Measurements from ENCODE around the gene NLGN4Y.

The NLGN4Y gene

DNA sequence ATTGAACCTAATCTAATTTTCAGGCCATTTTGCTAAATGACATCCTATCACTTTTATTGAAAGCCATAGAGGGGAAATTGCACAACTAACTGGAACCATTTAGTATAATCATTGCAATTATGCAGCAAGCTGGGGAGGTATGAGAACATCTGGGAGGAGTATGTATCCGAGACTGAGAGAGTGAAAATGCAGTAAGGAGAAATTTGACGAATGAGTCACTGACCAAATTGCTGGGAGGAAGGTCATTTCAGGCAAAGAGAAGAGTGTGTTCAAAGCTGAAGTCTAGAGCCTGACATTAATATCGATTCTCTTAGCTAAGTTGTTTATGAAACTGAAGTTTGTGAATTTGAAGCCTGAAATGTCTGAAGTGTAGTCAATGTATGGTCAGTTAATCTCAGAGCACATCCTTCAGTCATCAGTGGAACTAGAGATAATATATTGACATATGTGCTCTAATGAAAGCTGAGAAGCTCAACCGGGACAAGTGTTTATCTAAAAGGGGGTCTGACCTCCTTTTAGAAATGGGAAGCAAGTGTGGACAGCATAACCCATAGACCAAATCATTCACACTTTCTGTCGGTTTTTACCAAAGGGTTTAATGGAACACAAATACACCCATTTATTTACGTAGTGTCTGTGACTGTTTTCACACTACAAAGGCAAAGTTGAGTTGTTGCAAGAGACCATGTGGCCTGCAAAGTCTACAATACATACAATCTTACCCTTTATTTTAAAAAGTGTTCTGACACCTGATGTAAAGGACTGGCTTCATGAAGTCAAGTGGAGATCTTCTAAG lies 120.0 kb downstream of the NLGN4Y start:
- Histone ChIP-seq H3K4me1 (ENCODE audit: insufficient read depth, low read length) (no peaks in the 10 kb centered on the region), H3K36me3 (ENCODE audit: insufficient read depth, low read length) (peaks cover 3% of the 10 kb centered on the region; the same call in 1 of the 2 replicates), H3K9me3 (ENCODE audit: insufficient read depth, low read depth, low read length) (no peaks in the 10 kb centered on the region), H3K9ac (ENCODE audit: low read depth, low read length) (no peak overlapping the region), H3K27ac (ENCODE audit: low read depth, low read length) (no peak overlapping the region), H3K27me3 (ENCODE audit: insufficient read depth, low read length) (no peaks in the 10 kb centered on the region), H3K4me3 (ENCODE audit: low read length) (no peak overlapping the region)
- 95% methylated on average over 6 of the region's 6 CpGs for WGBS

GRCh38 chrY:14679181-14679580 lies 154.9 kb downstream of the NLGN4Y start:
- no peaks in the 10 kb centered on the region for H3K4me1 ChIP-seq (ENCODE audit: insufficient read depth, low read length)
- no peaks in the 10 kb centered on the region for H3K9me3 ChIP-seq (ENCODE audit: insufficient read depth, low read depth, low read length)
- no peak overlapping the region for H3K27ac ChIP-seq (ENCODE audit: low read depth, low read length)
- no peaks in the 10 kb centered on the region for H3K27me3 ChIP-seq (ENCODE audit: insufficient read depth, low read length)
- WGBS = 90% methylated on average over 1 of the region's 1 CpG
- H3K9ac ChIP-seq (ENCODE audit: low read depth, low read length) = no peak overlapping the region
- no peak overlapping the region for H3K4me3 ChIP-seq (ENCODE audit: low read length)
- H3K36me3 ChIP-seq (ENCODE audit: insufficient read depth, low read length) = no peaks in the 10 kb centered on the region

DNA sequence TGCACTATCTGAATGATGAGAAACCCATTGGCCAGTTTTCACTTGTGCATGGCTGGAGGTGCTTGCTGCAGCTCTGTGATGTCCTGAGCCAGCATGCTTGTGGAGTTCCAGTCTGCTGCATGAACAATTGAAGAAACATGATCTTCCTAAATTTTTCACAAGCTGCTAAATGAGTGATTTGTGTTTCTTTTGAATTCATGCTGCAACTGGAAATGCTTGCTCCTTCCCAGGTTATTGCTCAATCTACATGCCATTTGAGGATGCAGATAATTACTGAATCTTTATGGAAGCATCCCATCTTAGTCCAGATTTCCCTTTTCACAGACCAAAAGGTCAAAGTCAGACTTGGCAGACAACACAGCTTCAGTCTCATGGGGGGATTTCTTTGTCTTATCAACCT lies 170.2 kb downstream of the NLGN4Y start:
- H3K4me3 ChIP-seq (ENCODE audit: low read length) = no peak overlapping the region
- H3K36me3 ChIP-seq (ENCODE audit: insufficient read depth, low read length) = no peaks in the 10 kb centered on the region
- H3K9ac ChIP-seq (ENCODE audit: low read depth, low read length) = no peak overlapping the region
- no peak overlapping the region for H3K27ac ChIP-seq (ENCODE audit: low read depth, low read length)
- H3K9me3 ChIP-seq (ENCODE audit: insufficient read depth, low read depth, low read length) = no peaks in the 10 kb centered on the region
- no peaks in the 10 kb centered on the region for H3K4me1 ChIP-seq (ENCODE audit: insufficient read depth, low read length)
- no peaks in the 10 kb centered on the region for H3K27me3 ChIP-seq (ENCODE audit: insufficient read depth, low read length)

- H3K9me3 ChIP-seq (ENCODE audit: insufficient read depth, low read depth, low read length) = 0 out of 2 replicates have a peak, but pooled peaks cover 5% of the 10 kb centered on the region
- H3K4me3 ChIP-seq (ENCODE audit: low read length) = no peak overlapping the region
- H3K4me1 ChIP-seq (ENCODE audit: insufficient read depth, low read length) = no peaks in the 10 kb centered on the region
- no peaks in the 10 kb centered on the region; the same call in 1 of the 2 replicates for H3K36me3 ChIP-seq (ENCODE audit: insufficient read depth, low read length)
- no peak overlapping the region for H3K27ac ChIP-seq (ENCODE audit: low read depth, low read length)
- no peaks in the 10 kb centered on the region for H3K27me3 ChIP-seq (ENCODE audit: insufficient read depth, low read length)
- H3K9ac ChIP-seq (ENCODE audit: low read depth, low read length) = no peak overlapping the region
Measured at GRCh38 chrY:14708158-14708557, 183.8 kb downstream of the NLGN4Y start.

GRCh38 chrY:14741596-14741995 lies 217.3 kb downstream of the NLGN4Y start:
- H3K9ac ChIP-seq (ENCODE audit: low read depth, low read length) = no peak overlapping the region
- H3K9me3 ChIP-seq (ENCODE audit: insufficient read depth, low read depth, low read length) = no peaks in the 10 kb centered on the region
- no CpG with 5 or more reads among the region's 1 CpG for WGBS
- no peak overlapping the region for H3K27ac ChIP-seq (ENCODE audit: low read depth, low read length)
- no peaks in the 10 kb centered on the region for H3K27me3 ChIP-seq (ENCODE audit: insufficient read depth, low read length)
- H3K4me1 ChIP-seq (ENCODE audit: insufficient read depth, low read length) = peaks cover 13% of the 10 kb centered on the region; the same call in 1 of the 2 replicates
- no peak overlapping the region for H3K4me3 ChIP-seq (ENCODE audit: low read length)
- no peaks in the 10 kb centered on the region; the same call in 1 of the 2 replicates for H3K36me3 ChIP-seq (ENCODE audit: insufficient read depth, low read length)

GRCh38 chrY:14748329-14748728 lies 224.0 kb downstream of the NLGN4Y start:
- no peak overlapping the region for H3K27ac ChIP-seq (ENCODE audit: low read depth, low read length)
- no peak overlapping the region for H3K9ac ChIP-seq (ENCODE audit: low read depth, low read length)
- WGBS = 91% methylated on average over 4 of the region's 4 CpGs
- peaks cover 10% of the 10 kb centered on the region; the same call in 1 of the 2 replicates for H3K4me1 ChIP-seq (ENCODE audit: insufficient read depth, low read length)
- no peaks in the 10 kb centered on the region for H3K27me3 ChIP-seq (ENCODE audit: insufficient read depth, low read length)
- no peaks in the 10 kb centered on the region for H3K36me3 ChIP-seq (ENCODE audit: insufficient read depth, low read length)
- no peak overlapping the region for H3K4me3 ChIP-seq (ENCODE audit: low read length)
- no peaks in the 10 kb centered on the region for H3K9me3 ChIP-seq (ENCODE audit: insufficient read depth, low read depth, low read length)

DNA sequence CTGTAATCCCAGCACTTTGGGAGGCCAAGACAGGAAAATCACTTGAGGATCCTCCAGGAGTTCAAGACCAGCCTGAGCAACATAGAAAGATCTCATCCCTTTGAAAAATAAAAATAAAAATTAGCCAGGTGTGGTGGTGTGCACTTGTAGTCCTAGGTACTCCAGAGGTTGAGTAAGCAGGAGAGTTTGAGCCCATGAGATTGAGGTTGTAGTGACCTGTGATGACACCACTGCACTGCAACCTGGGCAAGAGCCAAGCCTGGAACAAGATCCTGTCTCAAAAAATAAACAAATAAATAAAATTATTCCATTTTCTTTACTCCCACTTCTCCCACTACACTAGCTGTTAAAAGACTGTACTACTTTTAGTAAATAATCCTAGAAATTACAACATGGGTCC lies 231.2 kb downstream of the NLGN4Y start:
- Histone ChIP-seq H3K4me3 (ENCODE audit: low read length) (no peak overlapping the region), H3K27me3 (ENCODE audit: insufficient read depth, low read length) (no peaks in the 10 kb centered on the region), H3K36me3 (ENCODE audit: insufficient read depth, low read length) (no peaks in the 10 kb centered on the region), H3K4me1 (ENCODE audit: insufficient read depth, low read length) (no peaks in the 10 kb centered on the region), H3K9ac (ENCODE audit: low read depth, low read length) (no peak overlapping the region), H3K9me3 (ENCODE audit: insufficient read depth, low read depth, low read length) (no peaks in the 10 kb centered on the region), H3K27ac (ENCODE audit: low read depth, low read length) (no peak overlapping the region)

DNA sequence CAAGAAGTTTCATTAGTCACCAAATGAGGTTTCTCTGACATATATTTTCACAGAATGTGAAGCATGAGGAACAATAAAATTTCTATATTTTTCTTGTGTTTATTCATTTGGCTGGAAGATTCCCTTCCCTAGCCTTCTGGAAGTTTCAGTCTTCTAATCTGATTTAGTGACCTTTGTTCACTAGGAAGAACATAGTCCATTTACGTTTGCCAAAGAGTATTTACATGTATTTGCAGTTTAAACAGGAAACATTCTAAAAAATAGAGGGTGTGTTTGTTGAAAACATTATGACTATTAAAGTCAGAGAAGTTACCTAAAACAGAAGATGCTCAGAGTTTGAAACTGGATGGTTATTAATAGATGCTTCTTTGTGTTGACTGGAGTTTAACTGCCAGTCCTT lies 238.6 kb downstream of the NLGN4Y start:
- no peaks in the 10 kb centered on the region for H3K36me3 ChIP-seq (ENCODE audit: insufficient read depth, low read length)
- 88% methylated on average over 1 of the region's 1 CpG for WGBS
- H3K27me3 ChIP-seq (ENCODE audit: insufficient read depth, low read length) = no peaks in the 10 kb centered on the region
- H3K9ac ChIP-seq (ENCODE audit: low read depth, low read length) = no peak overlapping the region
- H3K4me1 ChIP-seq (ENCODE audit: insufficient read depth, low read length) = no peaks in the 10 kb centered on the region
- H3K9me3 ChIP-seq (ENCODE audit: insufficient read depth, low read depth, low read length) = no peaks in the 10 kb centered on the region
- H3K27ac ChIP-seq (ENCODE audit: low read depth, low read length) = no peak overlapping the region
- H3K4me3 ChIP-seq (ENCODE audit: low read length) = no peak overlapping the region

DNA sequence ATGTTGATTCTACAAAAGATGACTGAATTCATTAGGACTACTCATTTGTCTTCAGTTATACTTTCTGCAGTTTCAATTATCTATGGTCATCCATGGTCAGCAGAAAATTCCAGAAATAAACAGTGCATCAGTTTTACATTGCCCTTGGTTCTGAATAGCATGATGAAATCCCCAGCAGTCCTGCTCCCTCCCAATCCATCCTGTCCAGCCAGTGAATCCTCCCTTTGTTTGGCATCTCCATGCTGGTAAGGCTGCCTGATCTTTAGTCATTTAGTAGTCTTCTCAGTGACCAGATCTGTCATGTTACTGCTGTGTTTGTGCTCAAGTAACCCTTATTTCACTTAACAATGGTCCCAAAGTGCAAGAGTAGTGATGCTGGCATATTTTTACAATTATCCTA lies 239.3 kb downstream of the NLGN4Y start:
- H3K9me3 ChIP-seq (ENCODE audit: insufficient read depth, low read depth, low read length) = no peaks in the 10 kb centered on the region
- no peak overlapping the region for H3K9ac ChIP-seq (ENCODE audit: low read depth, low read length)
- H3K4me1 ChIP-seq (ENCODE audit: insufficient read depth, low read length) = no peaks in the 10 kb centered on the region
- no peaks in the 10 kb centered on the region for H3K27me3 ChIP-seq (ENCODE audit: insufficient read depth, low read length)
- H3K36me3 ChIP-seq (ENCODE audit: insufficient read depth, low read length) = no peaks in the 10 kb centered on the region
- no peak overlapping the region for H3K27ac ChIP-seq (ENCODE audit: low read depth, low read length)
- no peak overlapping the region for H3K4me3 ChIP-seq (ENCODE audit: low read length)

DNA sequence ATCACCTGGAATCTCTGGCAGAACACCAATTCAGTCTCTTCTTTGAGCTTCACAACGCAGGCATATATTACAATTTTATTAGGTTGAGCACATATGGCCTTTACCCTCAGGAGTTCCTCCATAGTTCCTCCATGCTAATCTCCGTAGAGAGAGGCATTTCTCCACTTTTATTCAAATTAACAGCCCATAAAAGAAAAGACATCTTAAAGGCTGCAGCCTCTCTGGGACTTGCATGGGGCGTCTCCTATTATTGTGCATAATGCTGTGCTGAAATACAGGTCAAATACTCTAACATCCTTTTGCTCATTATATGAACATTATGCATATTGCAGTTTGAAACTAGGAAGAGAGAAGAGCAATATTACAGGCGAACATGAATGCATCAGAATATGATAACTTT lies 253.9 kb downstream of the NLGN4Y start:
- Histone ChIP-seq H3K27ac (ENCODE audit: low read depth, low read length) (no peak overlapping the region), H3K27me3 (ENCODE audit: insufficient read depth, low read length) (no peaks in the 10 kb centered on the region), H3K9me3 (ENCODE audit: insufficient read depth, low read depth, low read length) (peaks cover 3% of the 10 kb centered on the region; the same call in 1 of the 2 replicates), H3K4me1 (ENCODE audit: insufficient read depth, low read length) (no peaks in the 10 kb centered on the region), H3K9ac (ENCODE audit: low read depth, low read length) (no peak overlapping the region), H3K4me3 (ENCODE audit: low read length) (no peak overlapping the region), H3K36me3 (ENCODE audit: insufficient read depth, low read length) (peaks cover 5% of the 10 kb centered on the region; the same call in 1 of the 2 replicates)
- WGBS = 98% methylated on average over 2 of the region's 4 CpGs

DNA sequence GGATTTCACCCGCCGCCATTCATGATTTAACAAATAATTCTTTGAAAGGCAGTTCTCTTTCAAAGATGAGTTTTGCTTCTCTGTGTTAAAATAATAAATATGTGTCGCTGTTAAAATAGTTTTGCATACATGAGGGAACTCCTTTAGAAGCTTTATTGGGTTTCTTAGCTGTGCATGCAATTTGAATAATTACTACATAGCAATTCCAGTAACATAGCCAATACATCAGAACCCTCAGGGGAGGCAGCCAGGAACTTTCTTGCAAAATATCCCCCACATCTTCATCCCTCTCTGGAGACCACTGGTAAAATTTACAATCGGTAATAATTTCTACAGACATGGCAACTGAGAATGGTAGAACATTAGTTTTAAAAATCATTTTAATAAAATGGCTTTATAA lies 268.8 kb downstream of the NLGN4Y start:
- WGBS = 88% methylated on average over 1 of the region's 4 CpGs
- Histone ChIP-seq H3K9ac (ENCODE audit: low read depth, low read length) (no peak overlapping the region), H3K27me3 (ENCODE audit: insufficient read depth, low read length) (no peaks in the 10 kb centered on the region), H3K4me1 (ENCODE audit: insufficient read depth, low read length) (no peaks in the 10 kb centered on the region), H3K27ac (ENCODE audit: low read depth, low read length) (no peak overlapping the region), H3K36me3 (ENCODE audit: insufficient read depth, low read length) (no peaks in the 10 kb centered on the region), H3K9me3 (ENCODE audit: insufficient read depth, low read depth, low read length) (no peaks in the 10 kb centered on the region), H3K4me3 (ENCODE audit: low read length) (no peak overlapping the region)

DNA sequence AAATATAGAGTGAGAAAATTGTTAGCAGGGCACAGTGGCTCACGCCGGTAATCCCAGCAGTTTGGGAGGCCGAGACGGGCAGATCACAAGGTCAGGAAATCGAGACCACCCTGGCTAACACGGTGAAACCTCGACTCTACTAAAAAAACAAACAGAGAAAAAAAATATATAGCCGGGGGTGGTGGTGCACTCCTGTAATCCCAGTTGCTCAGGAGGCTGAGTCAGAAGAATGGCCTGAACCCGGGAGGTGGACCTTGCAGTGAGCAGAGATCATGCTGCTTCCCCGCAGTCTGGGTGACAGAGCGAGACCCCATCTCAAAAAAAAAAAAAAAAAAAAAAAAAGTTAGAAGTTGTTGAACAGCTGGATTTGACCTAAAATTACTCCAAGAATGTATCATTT lies 269.3 kb downstream of the NLGN4Y start:
- Histone ChIP-seq H3K27ac (ENCODE audit: low read depth, low read length) (no peak overlapping the region), H3K36me3 (ENCODE audit: insufficient read depth, low read length) (no peaks in the 10 kb centered on the region), H3K9me3 (ENCODE audit: insufficient read depth, low read depth, low read length) (no peaks in the 10 kb centered on the region), H3K4me1 (ENCODE audit: insufficient read depth, low read length) (no peaks in the 10 kb centered on the region), H3K9ac (ENCODE audit: low read depth, low read length) (no peak overlapping the region), H3K4me3 (ENCODE audit: low read length) (no peak overlapping the region), H3K27me3 (ENCODE audit: insufficient read depth, low read length) (no peaks in the 10 kb centered on the region)
- 95% methylated on average over 7 of the region's 11 CpGs for WGBS

All from HUES64 (cell line).